ENCODE measurements around the gene MISP3.

- TF ChIP-seq CTCF (IDR thresholded peaks at IDR 0.05) = no peak
- no peak for TF ChIP-seq ZSCAN20 (CRISPR knock-in tag; IDR thresholded peaks at IDR 0.05)
- no peak for TF ChIP-seq PHF8 (IDR thresholded peaks at IDR 0.05; ENCODE audit: borderline replicate concordance, low read depth)
- no peak for TF ChIP-seq ESRRA (IDR thresholded peaks at IDR 0.05; ENCODE audit: borderline replicate concordance, low read length)
Measured at GRCh38 chr19:14102756-14103155, 30.2 kb downstream of the MISP3 start.
